Spleen (tissue), 11 donors: Measurements from ENCODE around the gene ECHDC3. TPM values are rescaled to one million over a fixed set of nuclear protein-coding genes. Genes with fewer than 3 reads are reported as not detected.

Source experiments
- DNase-seq: peaks from one replicate; pipeline ENCODE4 v3.0.0-alpha.2; 2020
- H3K27ac ChIP-seq, 8 donors: fragments of 200-600 bp; sonication (generic) in 7 of 8; 1 replicate in 4 of 8; 2 replicates in 4 of 8; pipeline versions ENCODE4 v1.5.0 to v1.8.0; 2016 to 2021; ENCODE audit warnings: inconsistent platforms in 4 of 8, mild to moderate bottlenecking in 4 of 8, moderate library complexity in 1 of 8
- H3K27me3 ChIP-seq, 7 donors: fragments of 200-600 bp; sonication (generic) in 6 of 7; replicated peaks in 1 of 7; 1 replicate in 4 of 7; 2 replicates in 3 of 7; pipeline versions ENCODE4 v1.5.0 to v1.8.0; 2016 to 2021; ENCODE audit warnings: inconsistent platforms in 3 of 7, mild to moderate bottlenecking in 1 of 7
- H3K36me3 ChIP-seq, 6 donors: fragments of 200-600 bp; sonication (generic) in 5 of 6; 1 replicate in 4 of 6; 2 replicates in 2 of 6; pipeline versions ENCODE4 v1.5.0 to v1.8.0; 2016 to 2021; ENCODE audit warnings: inconsistent platforms in 2 of 6
- H3K4me1 ChIP-seq, 6 donors: fragments of 200-600 bp; sonication (generic) in 5 of 6; 1 replicate in 3 of 6; 2 replicates in 3 of 6; pipeline versions ENCODE4 v1.5.0 to v1.8.0; 2016 to 2021; ENCODE audit warnings: inconsistent platforms in 3 of 6
- H3K4me3 ChIP-seq, 8 donors: fragments of 200-600 bp; sonication (generic) in 7 of 8; 1 replicate in 4 of 8; 2 replicates in 4 of 8; pipeline versions ENCODE4 v1.5.0 to v1.8.0; 2016 to 2021; ENCODE audit warnings: inconsistent platforms in 4 of 8, mild to moderate bottlenecking in 4 of 8, moderate library complexity in 2 of 8
- H3K9me3 ChIP-seq, 8 donors: fragments of 200-600 bp; sonication (generic) in 7 of 8; 1 replicate in 4 of 8; 2 replicates in 4 of 8; pipeline versions ENCODE4 v1.5.0 to v1.8.0; 2016 to 2021; ENCODE audit warnings: inconsistent platforms in 4 of 8
- CTCF ChIP-seq, 11 experiments: fragments of 200-600 bp in 7 of 11; fragments of 450-650 bp in 4 of 11; sonication (generic) in 4 of 11; IDR thresholded peaks in 8 of 11; conservative IDR thresholded peaks in 3 of 11; 1 replicate in 7 of 11; 2 replicates in 4 of 11; pipeline versions ENCODE4 v1.4.0 to v1.8.0; 2016 to 2021; ENCODE audit warnings: antibody characterized with exemption in 11 of 11, inconsistent platforms in 4 of 11, mild to moderate bottlenecking in 1 of 11
- POLR2A ChIP-seq, 3 donors: fragments of 450-650 bp; IDR thresholded peaks; one replicate each; pipeline ENCODE4 v1.5.1; 2017; ENCODE audit warnings: antibody characterized with exemption in 3 of 3, mild to moderate bottlenecking in 1 of 3
- POLR2AphosphoS5 ChIP-seq, 3 donors: sonication (generic); formaldehyde crosslinking; IDR thresholded peaks; one replicate each; pipeline ENCODE4 v1.5.1; 2017; ENCODE audit warnings: antibody characterized with exemption in 3 of 3
- WGBS, 5 donors: extraction: QIAGEN DNeasy Blood & Tissue Kit in 3 of 5; methylation state at CpG; one replicate each; pipeline versions ENCODE4 v1.1.5 to v1.1.7; 2013 to 2018; 5-methylcytosine and 5-hydroxymethylcytosine counted together
- intact Hi-C: fragments of 100-400 bp; cut with DNase I; formaldehyde crosslinking; loops from one replicate; pipeline ENCODE4 v1.15.0; 2023; ENCODE audit warnings: low total_unique reads
- polyA plus RNA-seq, 3 donors: library from polyadenylated mRNA; stranded (reverse); fragments of 200-250 nt; gene quantifications; one replicate each; pipeline ENCODE4 v1.2.1, GENCODE V29; 2013
- total RNA-seq, 7 donors: library from RNA; depleted of rRNA in 3 of 7; stranded (reverse); fragments of >200 nt in 3 of 7; fragmentation: NEBNext Ultra II Directional in 4 of 7; extraction: Animal tissue kit (Norgen Biotek cat#: 25700) in 4 of 7; gene quantifications; one replicate each; pipeline versions ENCODE4 v1.1.0 to v1.2.1, GENCODE V29; 2016 to 2021
- donor health status: healthy with polysubstance abuse.
- donor health status: DM: no; HTN: no; CAD: no; lungs with moderate emphysema.
- donor health status: DM: no; HTN: no; CAD: no.
- donor health status: Bipolar disorder and iron deficiency.
- donor health status: healthy.
- donor health status: DM: no; HTN: no; CAD: no.
- donor health status: DM: yes; HTN: yes; CAD: no.

Gene ECHDC3
- total and polyA plus RNA-seq, 10 donors: 5.6 to 49.7 (median 16.7) TPM

DNA sequence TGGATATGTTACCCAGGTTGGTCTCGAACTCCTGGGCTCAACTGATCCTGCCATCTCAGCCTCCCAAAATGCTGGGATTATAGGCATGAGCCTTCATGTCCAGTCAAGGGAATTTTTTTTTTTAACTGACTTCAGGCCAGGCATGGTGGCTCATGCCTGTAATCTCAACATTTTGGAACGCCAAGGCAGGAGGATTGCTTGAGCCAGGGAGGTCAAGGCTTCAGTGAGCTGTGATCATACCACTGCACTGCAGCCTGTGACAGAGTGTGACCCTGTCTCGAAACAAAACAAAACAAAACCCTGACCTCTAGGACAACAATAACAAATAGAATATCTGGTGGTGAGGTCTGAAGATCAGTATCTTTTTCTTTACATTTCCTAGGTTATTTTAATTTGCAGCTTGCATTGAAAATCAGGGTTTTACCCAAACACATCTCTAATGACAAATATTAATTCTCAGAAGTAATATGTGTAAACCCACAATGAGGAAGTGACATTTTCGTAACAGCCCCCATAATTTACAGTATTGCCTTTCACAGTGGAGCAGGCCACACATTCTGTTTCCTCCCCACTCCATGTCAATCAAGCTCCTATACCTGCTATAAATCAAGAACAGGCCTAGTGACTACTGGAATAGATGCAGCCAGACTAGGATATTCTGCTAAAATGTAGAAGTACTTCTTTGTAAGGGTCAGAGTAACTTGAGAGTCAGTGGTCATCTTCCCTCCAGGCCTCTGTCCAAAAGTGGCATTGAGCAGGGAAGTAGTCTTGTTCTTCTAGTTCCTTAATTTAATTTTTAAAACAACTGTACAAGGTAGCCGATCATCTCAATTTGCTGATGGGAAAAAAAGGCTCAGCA lies 43.3 kb upstream of the ECHDC3 start:
- no peak for DNase-seq
- Histone ChIP-seq H3K4me3 (no peak overlapping the region), H3K9me3 (no peaks in the 10 kb centered on the region), H3K27ac (peak overlapping the region in 7 of 8 donors; percentile 11 to 74 (median 66)), H3K4me1 (peaks cover 7 to 43% (median 27%) of the 10 kb centered on the region in 6 donors), H3K27me3 (no peaks in the 10 kb centered on the region), H3K36me3 (no peaks in the 10 kb centered on the region)
- TF ChIP-seq CTCF (IDR thresholded peaks at IDR 0.05 in 8 of 11, conservative IDR thresholded peaks at IDR 0.05 in 3 of 11) (no peak), POLR2AphosphoS5 (IDR thresholded peaks at IDR 0.05) (no peak), POLR2A (IDR thresholded peaks at IDR 0.05) (no peak)
- intact Hi-C loops: no loop called here
- 40 to 55% (median 50%) methylated on average over 5 of the region's 5 CpGs for WGBS, 5 donors

- intact Hi-C loops: no loop called here
- peak overlapping the region in 7 of 8 donors; percentile 11 to 74 (median 66) for H3K27ac ChIP-seq
- peaks cover 7 to 43% (median 27%) of the 10 kb centered on the region in 6 donors for H3K4me1 ChIP-seq
- no peak overlapping the region for H3K4me3 ChIP-seq
- H3K27me3 ChIP-seq: no peaks in the 10 kb centered on the region
- no peak for DNase-seq
- no peak for TF ChIP-seq CTCF (IDR thresholded peaks at IDR 0.05 in 8 of 11, conservative IDR thresholded peaks at IDR 0.05 in 3 of 11)
- no peak for TF ChIP-seq POLR2A (IDR thresholded peaks at IDR 0.05)
- no peak for TF ChIP-seq POLR2AphosphoS5 (IDR thresholded peaks at IDR 0.05)
- WGBS, 5 donors: 72 to 81% (median 77%) methylated on average over 14 of the region's 14 CpGs
- H3K36me3 ChIP-seq: no peaks in the 10 kb centered on the region
- no peaks in the 10 kb centered on the region for H3K9me3 ChIP-seq
Observed at GRCh38 chr10:11699550-11700097, 42.6 kb upstream of the ECHDC3 start.

DNA sequence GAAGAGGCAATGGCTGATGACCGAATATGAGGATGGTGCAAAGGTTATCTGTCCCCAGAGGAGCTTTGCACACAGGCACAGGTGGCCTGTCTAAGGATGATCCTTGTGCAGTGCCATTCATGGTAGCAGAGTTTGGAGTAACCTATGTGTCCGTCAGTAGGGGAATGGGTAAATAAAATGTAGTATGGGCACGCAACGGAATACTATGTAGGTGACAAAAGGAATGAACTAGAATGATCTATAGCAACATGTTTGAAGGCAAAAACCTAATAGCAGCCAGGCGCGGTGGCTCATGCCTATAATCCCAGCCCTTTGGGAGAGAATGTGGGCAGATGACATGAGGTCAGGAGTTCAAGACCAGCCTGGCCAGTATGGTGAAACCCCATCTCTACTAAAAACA lies 41.6 kb upstream of the ECHDC3 start:
- intact Hi-C loops: no loop called here
- H3K9me3 ChIP-seq: no peaks in the 10 kb centered on the region
- DNase-seq: no peak
- no peak overlapping the region for H3K27ac ChIP-seq
- H3K4me1 ChIP-seq: peaks cover 7 to 48% (median 27%) of the 10 kb centered on the region in 6 donors
- TF ChIP-seq POLR2A (IDR thresholded peaks at IDR 0.05): no peak
- TF ChIP-seq POLR2AphosphoS5 (IDR thresholded peaks at IDR 0.05): no peak
- TF ChIP-seq CTCF (IDR thresholded peaks at IDR 0.05 in 8 of 11, conservative IDR thresholded peaks at IDR 0.05 in 3 of 11): no peak
- no peaks in the 10 kb centered on the region for H3K27me3 ChIP-seq
- 93 to 98% (median 97%) methylated on average over 6 of the region's 6 CpGs for WGBS, 5 donors
- no peak overlapping the region for H3K4me3 ChIP-seq
- no peaks in the 10 kb centered on the region for H3K36me3 ChIP-seq

DNA sequence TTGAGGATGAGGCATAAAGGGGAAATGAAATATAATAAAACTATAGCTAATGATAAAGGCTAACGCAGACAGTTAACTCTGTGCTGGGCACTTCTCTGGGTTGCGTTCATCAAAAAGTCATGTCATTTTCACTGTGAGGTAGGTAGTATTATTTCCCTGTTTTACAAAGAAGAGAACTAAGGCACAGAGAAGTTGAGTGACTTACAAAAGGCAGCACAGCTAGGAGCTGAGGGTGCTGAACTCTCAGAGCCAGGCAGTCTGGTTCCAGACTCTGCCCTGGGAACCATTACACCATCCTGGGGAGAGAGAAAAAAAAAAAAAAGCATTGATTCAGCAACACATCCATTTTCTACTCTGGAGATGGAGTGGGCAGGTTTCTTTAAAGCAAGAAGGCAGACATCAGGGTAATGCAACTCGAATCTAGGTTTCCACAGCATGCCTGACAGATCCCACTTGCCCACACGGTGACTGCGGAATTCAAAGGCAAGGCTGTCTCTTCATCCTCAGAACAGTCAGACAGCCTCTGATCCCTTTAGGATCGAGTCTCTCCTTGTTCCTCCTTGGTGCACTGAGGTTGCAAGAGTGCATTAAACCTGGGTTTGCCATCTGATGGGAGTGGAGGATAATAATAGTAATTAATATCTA lies 40.6 kb upstream of the ECHDC3 start:
- Histone ChIP-seq H3K4me3 (no peak overlapping the region), H3K27ac (no peak overlapping the region), H3K9me3 (no peaks in the 10 kb centered on the region), H3K27me3 (no peaks in the 10 kb centered on the region), H3K4me1 (peaks cover 7 to 38% (median 23%) of the 10 kb centered on the region in 6 donors), H3K36me3 (no peaks in the 10 kb centered on the region)
- WGBS, 5 donors: 75 to 97% (median 87%) methylated on average over 6 of the region's 6 CpGs
- intact Hi-C loops: no loop called here
- TF ChIP-seq POLR2AphosphoS5 (IDR thresholded peaks at IDR 0.05) (no peak), CTCF (IDR thresholded peaks at IDR 0.05 in 8 of 11, conservative IDR thresholded peaks at IDR 0.05 in 3 of 11) (no peak), POLR2A (IDR thresholded peaks at IDR 0.05) (no peak)
- DNase-seq: no peak
